ENCODE data around the gene ANGPT4.

DNA sequence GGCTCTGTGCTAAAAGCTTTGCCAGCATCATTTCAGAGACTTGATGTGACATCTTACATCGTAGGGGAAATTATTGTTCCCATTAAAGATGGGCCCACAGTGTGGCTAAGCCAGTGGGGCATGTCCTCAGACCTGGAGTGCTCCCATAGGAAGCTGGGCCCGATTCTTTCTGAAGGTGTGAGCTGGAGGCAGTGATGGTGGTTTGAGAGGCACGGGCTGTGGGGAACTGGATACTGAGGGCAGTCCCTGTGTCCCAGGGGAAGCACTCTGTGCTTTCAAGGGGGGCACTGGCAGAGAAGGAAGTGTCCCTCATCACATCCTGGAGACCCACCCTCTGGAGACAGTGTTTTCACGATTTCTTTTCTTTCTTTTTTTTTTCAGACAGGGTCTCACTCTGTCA lies 91.2 kb downstream of the ANGPT4 start:
- TF ChIP-seq, protein P1, sequence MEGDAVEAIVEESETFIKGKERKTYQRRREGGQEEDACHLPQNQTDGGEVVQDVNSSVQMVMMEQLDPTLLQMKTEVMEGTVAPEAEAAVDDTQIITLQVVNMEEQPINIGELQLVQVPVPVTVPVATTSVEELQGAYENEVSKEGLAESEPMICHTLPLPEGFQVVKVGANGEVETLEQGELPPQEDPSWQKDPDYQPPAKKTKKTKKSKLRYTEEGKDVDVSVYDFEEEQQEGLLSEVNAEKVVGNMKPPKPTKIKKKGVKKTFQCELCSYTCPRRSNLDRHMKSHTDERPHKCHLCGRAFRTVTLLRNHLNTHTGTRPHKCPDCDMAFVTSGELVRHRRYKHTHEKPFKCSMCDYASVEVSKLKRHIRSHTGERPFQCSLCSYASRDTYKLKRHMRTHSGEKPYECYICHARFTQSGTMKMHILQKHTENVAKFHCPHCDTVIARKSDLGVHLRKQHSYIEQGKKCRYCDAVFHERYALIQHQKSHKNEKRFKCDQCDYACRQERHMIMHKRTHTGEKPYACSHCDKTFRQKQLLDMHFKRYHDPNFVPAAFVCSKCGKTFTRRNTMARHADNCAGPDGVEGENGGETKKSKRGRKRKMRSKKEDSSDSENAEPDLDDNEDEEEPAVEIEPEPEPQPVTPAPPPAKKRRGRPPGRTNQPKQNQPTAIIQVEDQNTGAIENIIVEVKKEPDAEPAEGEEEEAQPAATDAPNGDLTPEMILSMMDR (IDR thresholded peaks at IDR 0.05; ENCODE audit: insufficient read depth, low read depth, low read length): no peak
- TF ChIP-seq EZH2 (IDR thresholded peaks at IDR 0.05; ENCODE audit: insufficient read depth, low read length): no peak

All from astrocyte (in vitro differentiated cells and primary cell).